Measurements from ENCODE around the gene ULK2.

ULK2 gene

DNA sequence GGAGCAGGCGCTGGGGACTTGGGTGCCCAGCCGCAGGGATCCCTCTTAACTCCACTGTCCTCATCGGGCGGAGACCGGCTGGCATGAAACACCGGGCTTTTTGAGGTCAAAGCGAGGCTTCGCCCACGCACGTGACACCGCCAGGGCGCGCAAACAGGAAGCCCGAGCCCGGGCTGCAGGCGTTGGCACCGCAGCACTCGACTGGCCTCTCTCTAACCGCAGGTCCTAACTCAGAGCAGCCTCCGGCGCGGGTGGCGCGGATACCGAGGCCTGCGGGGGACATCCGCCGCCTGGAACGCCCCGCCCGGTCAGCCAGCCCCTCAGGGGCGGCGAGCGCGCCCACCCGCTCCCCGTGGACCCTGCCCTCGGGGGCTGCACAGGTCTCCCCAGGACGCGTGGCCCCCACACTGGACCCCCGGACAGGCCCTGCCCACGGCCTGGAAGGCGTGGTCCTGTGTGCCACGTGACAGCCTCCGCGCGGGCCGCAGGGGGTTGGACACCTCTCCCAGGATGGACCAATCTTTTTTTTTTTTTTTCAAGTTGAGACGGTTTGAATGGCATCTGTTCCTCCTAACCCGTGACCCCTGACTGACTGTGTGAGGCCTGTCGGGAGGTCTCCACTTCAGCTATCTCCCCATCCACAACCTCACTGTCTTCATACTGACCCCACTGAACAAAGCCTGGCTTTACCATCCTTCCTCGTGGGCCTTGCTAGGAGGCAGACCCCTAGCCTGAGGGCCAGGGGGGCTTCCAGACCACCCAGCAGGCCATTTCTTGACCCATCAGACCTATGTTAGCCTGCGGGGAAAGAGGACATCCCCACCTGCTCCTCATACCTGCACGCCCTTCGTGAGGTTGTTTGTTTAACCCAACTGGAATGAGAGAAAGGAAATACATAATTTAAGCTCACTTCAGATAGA is 143.0 kb downstream of the ULK2 start:
- peak; percentile 94 for DNase-seq

DNA sequence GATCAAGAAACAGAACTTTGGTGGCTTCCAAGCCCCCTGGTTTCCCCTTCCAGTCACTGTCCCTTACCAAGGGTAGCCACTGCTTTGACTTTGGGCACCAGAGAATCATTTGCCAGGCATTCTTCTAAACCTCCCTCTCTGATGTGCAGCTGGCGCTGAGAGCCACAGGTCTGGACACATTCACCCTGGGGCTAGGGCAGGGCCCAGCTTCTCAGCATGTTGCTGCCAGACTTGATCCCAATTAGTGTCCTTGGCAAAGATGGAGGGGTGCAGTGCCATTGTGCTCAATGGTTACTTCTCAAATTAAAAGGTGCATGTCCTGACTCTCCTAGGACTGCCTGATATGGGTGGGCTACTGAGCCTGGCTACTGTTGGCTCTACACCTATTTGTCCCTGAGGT is 143.8 kb downstream of the ULK2 start:
- no peak for DNase-seq

Data from inflammatory macrophage (primary cell).